ENCODE data around the gene NFKBIE. TPM values are rescaled to one million over a fixed set of nuclear protein-coding genes. Genes with fewer than 3 reads are reported as not detected.
A peak's percentile ranks its signal among the peaks of the same experiment; 100 is the strongest.

NFKBIE gene
- total and polyA plus RNA-seq, 2 donors (not counting 1 experiment from before 2014, with no cell fraction given): 46.5 to 90.0 TPM

DNA sequence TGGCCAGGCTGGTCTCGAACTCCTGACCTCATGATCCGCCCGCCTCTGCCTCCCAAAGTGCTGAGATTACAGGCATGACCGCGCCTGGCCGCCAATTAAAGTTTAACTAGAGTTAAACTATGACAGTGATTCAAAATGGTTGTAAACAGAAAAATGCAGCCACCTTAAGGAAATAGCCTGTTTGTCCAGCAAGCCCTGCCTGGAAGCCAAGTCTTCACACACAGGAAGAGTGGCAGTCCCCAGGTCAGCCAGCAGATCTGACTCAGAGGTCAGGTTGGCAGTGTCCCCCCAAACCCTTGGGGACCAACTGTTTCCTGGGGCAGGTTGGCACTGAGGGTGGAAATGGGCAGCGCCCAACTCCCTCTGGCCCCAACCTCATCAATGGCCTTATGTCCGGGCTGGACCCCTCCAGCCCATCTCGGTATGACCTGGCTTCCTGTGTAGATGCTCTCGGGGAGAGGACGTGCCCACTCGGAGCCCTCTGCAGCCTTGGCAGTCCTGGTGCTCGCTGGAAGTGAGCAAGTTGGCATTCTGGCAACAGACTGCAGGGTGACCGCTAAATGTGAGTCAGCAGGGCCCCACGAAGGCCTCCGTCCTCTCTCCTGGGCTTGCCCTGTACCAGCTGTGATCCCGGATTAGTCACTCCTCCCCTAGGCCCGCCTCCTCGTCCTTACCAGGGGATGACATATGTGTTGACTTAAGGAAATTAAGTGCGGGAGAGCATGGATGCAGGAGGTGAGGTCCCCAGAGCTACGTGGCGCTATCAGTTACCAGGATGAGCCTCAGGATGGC is 28.1 kb downstream of the NFKBIE start:
- no peaks in the 10 kb centered on the region for H3K27me3 ChIP-seq (replicated peaks in 1 of 4; ENCODE audit: control extremely low read depth in 1 of 4, control insufficient read depth in 3 of 4, insufficient read depth in 4 of 4, low read length in 3 of 4)
- H3K27me3 Mint-ChIP-seq: no peaks in the 10 kb centered on the region
- H3K9me3 ChIP-seq (ENCODE audit: control extremely low read depth in 1 of 3, control insufficient read depth in 2 of 3, insufficient read depth in 1 of 3, low read length in 2 of 3): no peaks in the 10 kb centered on the region
- intact Hi-C loops (cut with micrococcal nuclease): loop anchor here (1.0 kb wide), 1 partner anchor 14 kb away; the partner anchor contains the start of gene SLC29A1
- peak overlapping the region; percentile 96 for H2AFZ ChIP-seq (ENCODE audit: insufficient read depth, low read depth, low read length, poor library complexity, severe bottlenecking)
- H3K4me1 ChIP-seq (ENCODE audit: control insufficient read depth in 2 of 2, insufficient read depth in 2 of 2, low read length in 2 of 2): peaks cover 6 to 14% of the 10 kb centered on the region in 2 donors
- H3K79me2 ChIP-seq (ENCODE audit: control insufficient read depth, insufficient read depth, low read length): no peaks in the 10 kb centered on the region
- peaks cover 15% of the 10 kb centered on the region for H3K4me1 Mint-ChIP-seq
- peak overlapping the region; percentile 28 to 85 (median 79) for H3K4me3 ChIP-seq (ENCODE audit: control extremely low read depth in 1 of 5, extremely low read depth in 1 of 5, insufficient read depth in 1 of 5, low read depth in 2 of 5, low read length in 4 of 5)
- 38% methylated on average over 19 of the region's 22 CpGs for WGBS (ENCODE audit: insufficient coverage)
- peak overlapping the region; percentile 95 for H3K4me3 Mint-ChIP-seq
- ATAC-seq (ENCODE audit: low read depth) (peak; percentile 77), DNase-seq (no peak)
- ChIA-PET CTCF (interaction anchor here (0.6 to 4.5 kb wide), 18 partner anchors 9 to 139 kb away, joined by 3 to 37 read pairs (median 5); partner anchors contain the start of genes HSP90AB1, SLC29A1 and SLC35B2), POLR2A (interaction anchor here (0.9 to 1.8 kb wide), 5 partner anchors 9 to 109 kb away, joined by 3 to 23 read pairs (median 4); partner anchors contain the start of genes HSP90AB1, SLC29A1 and TMEM63B)
- no peaks in the 10 kb centered on the region for H3K36me3 ChIP-seq (replicated peaks in 1 of 2; ENCODE audit: control extremely low read depth in 1 of 2, control insufficient read depth in 1 of 2, extremely low read depth in 1 of 2, insufficient read depth in 2 of 2, low read length in 1 of 2)
- TF ChIP-seq, protein P1, sequence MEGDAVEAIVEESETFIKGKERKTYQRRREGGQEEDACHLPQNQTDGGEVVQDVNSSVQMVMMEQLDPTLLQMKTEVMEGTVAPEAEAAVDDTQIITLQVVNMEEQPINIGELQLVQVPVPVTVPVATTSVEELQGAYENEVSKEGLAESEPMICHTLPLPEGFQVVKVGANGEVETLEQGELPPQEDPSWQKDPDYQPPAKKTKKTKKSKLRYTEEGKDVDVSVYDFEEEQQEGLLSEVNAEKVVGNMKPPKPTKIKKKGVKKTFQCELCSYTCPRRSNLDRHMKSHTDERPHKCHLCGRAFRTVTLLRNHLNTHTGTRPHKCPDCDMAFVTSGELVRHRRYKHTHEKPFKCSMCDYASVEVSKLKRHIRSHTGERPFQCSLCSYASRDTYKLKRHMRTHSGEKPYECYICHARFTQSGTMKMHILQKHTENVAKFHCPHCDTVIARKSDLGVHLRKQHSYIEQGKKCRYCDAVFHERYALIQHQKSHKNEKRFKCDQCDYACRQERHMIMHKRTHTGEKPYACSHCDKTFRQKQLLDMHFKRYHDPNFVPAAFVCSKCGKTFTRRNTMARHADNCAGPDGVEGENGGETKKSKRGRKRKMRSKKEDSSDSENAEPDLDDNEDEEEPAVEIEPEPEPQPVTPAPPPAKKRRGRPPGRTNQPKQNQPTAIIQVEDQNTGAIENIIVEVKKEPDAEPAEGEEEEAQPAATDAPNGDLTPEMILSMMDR (IDR thresholded peaks at IDR 0.05): no peak
- no peak for TF ChIP-seq EZH2 (IDR thresholded peaks at IDR 0.05; ENCODE audit: borderline replicate concordance, insufficient read depth, low read depth, low read length, poor library complexity, severe bottlenecking)
- H3K9ac ChIP-seq (ENCODE audit: low read length): peak overlapping the region; percentile 90
- H4K20me1 ChIP-seq (ENCODE audit: control insufficient read depth, insufficient read depth, low read length, poor library complexity, severe bottlenecking): no peaks in the 10 kb centered on the region
- peak overlapping the region; percentile 96 for H3K27ac Mint-ChIP-seq
- no peaks in the 10 kb centered on the region for H3K9me3 Mint-ChIP-seq (ENCODE audit: insufficient read depth)
- peak overlapping the region; percentile 93 for H3K4me2 ChIP-seq (replicated peaks; ENCODE audit: low read depth, low read length, poor library complexity, severe bottlenecking)
- peak overlapping the region; percentile 90 to 91 for H3K27ac ChIP-seq (ENCODE audit: low read length in 2 of 2)
